Stomach smooth muscle (tissue), 2 donors: ENCODE results near the gene CCDC187.

Experiments
- H3K27ac ChIP-seq: one replicate; pipeline ENCODE4 v1.7.0; 2013; ENCODE audit warnings: mild to moderate bottlenecking, low read length, inconsistent platforms
- H3K27me3 ChIP-seq, 2 donors: one replicate each; pipeline ENCODE4 v1.7.0; 2013; ENCODE audit warnings: low read length in 2 of 2; ENCODE audit not compliant: insufficient read depth in 2 of 2, control insufficient read depth in 1 of 2
- H3K36me3 ChIP-seq, 2 donors: one replicate each; pipeline ENCODE4 v1.7.0; 2013; ENCODE audit warnings: low read length in 2 of 2; ENCODE audit not compliant: control insufficient read depth in 2 of 2, insufficient read depth in 2 of 2
- H3K4me1 ChIP-seq: one replicate; pipeline ENCODE4 v1.7.0; 2013; ENCODE audit warnings: low read length; ENCODE audit not compliant: control insufficient read depth, insufficient read depth
- H3K4me3 ChIP-seq, 2 donors: one replicate each; pipeline ENCODE4 v1.7.0; 2013; ENCODE audit warnings: low read length in 2 of 2
- H3K9ac ChIP-seq, 2 donors: one replicate each; pipeline ENCODE4 v1.7.0; 2013; ENCODE audit warnings: low read length in 2 of 2, mild to moderate bottlenecking in 1 of 2
- H3K9me3 ChIP-seq, 2 donors: one replicate each; pipeline ENCODE4 v1.7.0; 2013; ENCODE audit warnings: low read length in 2 of 2; ENCODE audit not compliant: control insufficient read depth in 2 of 2
- donor health status: healthy.
- donor health status: Pancreatic carcinoma.

CCDC187 gene

GRCh38 chr9:136296434-136297015, 7.4 kb downstream of the CCDC187 start:
- Histone ChIP-seq H3K9ac (no peak overlapping the region), H3K27ac (no peak overlapping the region), H3K27me3 (peaks cover 13 to 16% of the 10 kb centered on the region in 2 donors), H3K4me3 (no peak overlapping the region), H3K36me3 (no peaks in the 10 kb centered on the region), H3K4me1 (no peaks in the 10 kb centered on the region), H3K9me3 (no peaks in the 10 kb centered on the region)

GRCh38 chr9:136295542-136296433, 8.1 kb downstream of the CCDC187 start:
- no peaks in the 10 kb centered on the region for H3K4me1 ChIP-seq
- no peaks in the 10 kb centered on the region for H3K36me3 ChIP-seq
- H3K9me3 ChIP-seq, result no peaks in the 10 kb centered on the region
- H3K27ac ChIP-seq, result no peak overlapping the region
- no peak overlapping the region for H3K4me3 ChIP-seq
- H3K9ac ChIP-seq, result no peak overlapping the region
- peaks cover 16% of the 10 kb centered on the region in 2 donors for H3K27me3 ChIP-seq

GRCh38 chr9:136295055-136295454, 8.8 kb downstream of the CCDC187 start:
- H3K4me3 ChIP-seq, result no peak overlapping the region
- H3K9me3 ChIP-seq, result no peaks in the 10 kb centered on the region
- H3K36me3 ChIP-seq, result no peaks in the 10 kb centered on the region
- H3K9ac ChIP-seq, result no peak overlapping the region
- H3K4me1 ChIP-seq, result no peaks in the 10 kb centered on the region
- peaks cover 16% of the 10 kb centered on the region in 2 donors for H3K27me3 ChIP-seq
- no peak overlapping the region for H3K27ac ChIP-seq

- H3K9ac ChIP-seq, result no peak overlapping the region
- H3K27ac ChIP-seq, result no peak overlapping the region
- no peaks in the 10 kb centered on the region for H3K4me1 ChIP-seq
- no peaks in the 10 kb centered on the region for H3K36me3 ChIP-seq
- peaks cover 16% of the 10 kb centered on the region in 2 donors for H3K27me3 ChIP-seq
- no peak overlapping the region for H3K4me3 ChIP-seq
- H3K9me3 ChIP-seq, result no peaks in the 10 kb centered on the region
These were observed 9.5 kb downstream of the CCDC187 start for GRCh38 chr9:136294437-136294836.

GRCh38 chr9:136293476-136294077, 10.3 kb downstream of the CCDC187 start:
- Histone ChIP-seq H3K27ac (no peak overlapping the region), H3K4me3 (no peak overlapping the region), H3K36me3 (no peaks in the 10 kb centered on the region), H3K27me3 (peaks cover 19% of the 10 kb centered on the region in 2 donors), H3K4me1 (no peaks in the 10 kb centered on the region), H3K9me3 (no peaks in the 10 kb centered on the region), H3K9ac (no peak overlapping the region)

- H3K9me3 ChIP-seq, result no peaks in the 10 kb centered on the region
- peaks cover 22 to 24% of the 10 kb centered on the region in 2 donors for H3K27me3 ChIP-seq
- no peak overlapping the region for H3K27ac ChIP-seq
- no peaks in the 10 kb centered on the region for H3K36me3 ChIP-seq
- no peak overlapping the region for H3K4me3 ChIP-seq
- H3K9ac ChIP-seq, result no peak overlapping the region
- no peaks in the 10 kb centered on the region for H3K4me1 ChIP-seq
These were observed 11.1 kb downstream of the CCDC187 start for GRCh38 chr9:136292591-136293448.

- Histone ChIP-seq H3K27ac (no peak overlapping the region), H3K9me3 (no peaks in the 10 kb centered on the region), H3K36me3 (no peaks in the 10 kb centered on the region), H3K4me3 (no peak overlapping the region), H3K27me3 (peaks cover 22 to 26% of the 10 kb centered on the region in 2 donors), H3K9ac (no peak overlapping the region), H3K4me1 (no peaks in the 10 kb centered on the region)
These were observed 11.8 kb downstream of the CCDC187 start for GRCh38 chr9:136292026-136292538.

GRCh38 chr9:136291306-136292025, 12.4 kb downstream of the CCDC187 start:
- H3K9me3 ChIP-seq, result no peaks in the 10 kb centered on the region
- no peak overlapping the region for H3K4me3 ChIP-seq
- no peak overlapping the region for H3K9ac ChIP-seq
- no peak overlapping the region for H3K27ac ChIP-seq
- H3K36me3 ChIP-seq, result no peaks in the 10 kb centered on the region
- H3K4me1 ChIP-seq, result no peaks in the 10 kb centered on the region
- peaks cover 18 to 28% of the 10 kb centered on the region in 2 donors for H3K27me3 ChIP-seq

GRCh38 chr9:136290508-136291000, 13.3 kb downstream of the CCDC187 start:
- no peaks in the 10 kb centered on the region for H3K4me1 ChIP-seq
- no peak overlapping the region for H3K9ac ChIP-seq
- no peak overlapping the region for H3K27ac ChIP-seq
- no peaks in the 10 kb centered on the region for H3K9me3 ChIP-seq
- H3K27me3 ChIP-seq, result peaks cover 21 to 26% of the 10 kb centered on the region in 2 donors
- H3K4me3 ChIP-seq, result no peak overlapping the region
- H3K36me3 ChIP-seq, result no peaks in the 10 kb centered on the region
